Endothelial cell of umbilical vein (primary cell): Measurements from ENCODE around the gene ZNF460. TPM values are rescaled to one million over a fixed set of nuclear protein-coding genes. Genes with fewer than 3 reads are reported as not detected.

ENCODE experiments used
- BruUV-seq: library from RNA; stranded (reverse); fragments of 400-500 nt; replicated peaks from 2 replicates; lab custom pipeline; 2021; lab: Mats Ljungman, UMichigan
- CTCF ChIA-PET: fragments of 300-600, 350-600 bp; sonication (Branson Sonifier 250); formaldehyde crosslinking; loops from one replicate; lab custom pipeline; 2021; ENCODE audit warnings: antibody characterized with exemption, inconsistent platforms; lab: Charles Lee
- POLR2A ChIA-PET: fragments of 300-600, 350-600 bp; sonication (Branson Sonifier 250); formaldehyde crosslinking; loops from one replicate; lab custom pipeline; 2021; ENCODE audit warnings: antibody characterized with exemption, inconsistent platforms; lab: Charles Lee
- DNase-seq: peaks from one replicate; pipeline ENCODE4 v3.0.0-alpha.2; 2011; ENCODE audit warnings: low read depth, low spot score
- FAIRE-seq: peaks from 2 replicates; lab custom pipeline; 2011; peaks lifted over from hg19 to GRCh38; lab: Jason Lieb, UNC
- H2AFZ ChIP-seq: 2 replicates; pipeline ENCODE4 v1.6.0; 2012; ENCODE audit warnings: low read depth, low read length, control low read depth, inconsistent platforms
- H3K27ac ChIP-seq: 2 replicates; pipeline ENCODE4 v1.5.1; 2011; ENCODE audit warnings: low read depth, mild to moderate bottlenecking, control low read depth, low read length, moderate library complexity; ENCODE audit not compliant: insufficient read depth
- H3K27me3 ChIP-seq, 2 experiments: 2 replicates each; pipeline versions ENCODE4 v1.6.0 to v1.6.1; 2011; ENCODE audit warnings: low read length in 2 of 2, mixed read lengths in 1 of 2; ENCODE audit not compliant: control insufficient read depth in 2 of 2, insufficient read depth in 2 of 2
- H3K36me3 ChIP-seq, 2 experiments: 2 replicates in 1 of 2; 3 replicates in 1 of 2; pipeline ENCODE4 v1.5.1; 2011; ENCODE audit warnings: low read length in 2 of 2, mild to moderate bottlenecking in 1 of 2, moderate library complexity in 1 of 2; ENCODE audit not compliant: control insufficient read depth in 2 of 2, insufficient read depth in 2 of 2; ENCODE audit errors: extremely low read depth in 1 of 2
- H3K4me1 ChIP-seq: 3 replicates; pipeline ENCODE4 v1.5.1; 2011; ENCODE audit warnings: mild to moderate bottlenecking, low read length; ENCODE audit not compliant: control insufficient read depth, insufficient read depth; ENCODE audit errors: extremely low read depth
- H3K4me2 ChIP-seq: 2 replicates; pipeline ENCODE4 v1.6.1; 2011; ENCODE audit warnings: low read length, control low read depth, mixed read lengths; ENCODE audit not compliant: insufficient read depth
- H3K4me3 ChIP-seq, 3 experiments: fragments of 200-600 bp in 1 of 3; sonication (generic), shearing (Covaris generic) in 1 of 3; replicated peaks in 1 of 3; 2 replicates each; pipeline ENCODE4 v1.5.1; 2011 to 2016; ENCODE audit warnings: control low read depth in 3 of 3, low read length in 3 of 3, mild to moderate bottlenecking in 2 of 3, inconsistent platforms in 1 of 3, low read depth in 1 of 3, moderate library complexity in 1 of 3; ENCODE audit not compliant: insufficient read depth in 1 of 3
- H3K79me2 ChIP-seq: 2 replicates; pipeline ENCODE4 v1.6.0; 2012; ENCODE audit warnings: low read length, inconsistent platforms; ENCODE audit not compliant: control insufficient read depth, insufficient read depth
- H3K9ac ChIP-seq: replicated peaks from 2 replicates; pipeline ENCODE3; 2011; ENCODE audit warnings: low read length, control low read depth; ENCODE audit not compliant: insufficient read depth; ENCODE audit errors: extremely low read depth
- H3K9me1 ChIP-seq: replicated peaks from 3 replicates; pipeline ENCODE4 v1.6.0; 2011; ENCODE audit warnings: mild to moderate bottlenecking, low read length; ENCODE audit not compliant: control insufficient read depth, insufficient read depth; ENCODE audit errors: extremely low read depth
- H3K9me3 ChIP-seq: replicated peaks from 2 replicates; pipeline ENCODE4 v1.5.1; 2012; ENCODE audit warnings: low read length, inconsistent platforms; ENCODE audit not compliant: control insufficient read depth, insufficient read depth
- H4K20me1 ChIP-seq: replicated peaks from 2 replicates; pipeline ENCODE3; 2011; ENCODE audit warnings: mild to moderate bottlenecking, low read length; ENCODE audit not compliant: control insufficient read depth, insufficient read depth; ENCODE audit errors: extremely low read depth
- EZH2 ChIP-seq: IDR thresholded peaks from 2 replicates; pipeline ENCODE4 v1.6.1; 2012; ENCODE audit warnings: borderline replicate concordance, low read depth, mild to moderate bottlenecking, moderate library complexity, low read length, inconsistent platforms; ENCODE audit not compliant: severe bottlenecking
- FOS ChIP-seq: IDR thresholded peaks from 2 replicates; pipeline ENCODE4 v1.6.1; 2011; ENCODE audit warnings: mild to moderate bottlenecking, low read length, moderate library complexity, borderline replicate concordance; ENCODE audit not compliant: insufficient read depth
- GATA2 ChIP-seq: IDR thresholded peaks from 2 replicates; pipeline ENCODE4 v1.7.0; 2011; ENCODE audit warnings: low read depth, mild to moderate bottlenecking, moderate library complexity, mixed read lengths, low read length; ENCODE audit not compliant: insufficient read length, insufficient read depth
- JUN ChIP-seq: IDR thresholded peaks from 2 replicates; pipeline ENCODE4 v1.6.1; 2011; ENCODE audit warnings: borderline replicate concordance, low read depth; ENCODE audit not compliant: insufficient read length, insufficient read depth
- MYC ChIP-seq: IDR thresholded peaks from one replicate; pipeline ENCODE4 v1.6.1; 2011; ENCODE audit warnings: mild to moderate bottlenecking, low read depth, low read length
- POLR2A ChIP-seq: IDR thresholded peaks from 2 replicates; pipeline ENCODE4 v1.6.1; 2012; ENCODE audit warnings: low read depth, mild to moderate bottlenecking, control low read depth, low read length
- POLR2AphosphoS5 ChIP-seq: IDR thresholded peaks from 2 replicates; pipeline ENCODE4 v1.6.1; 2012; ENCODE audit warnings: low read depth, mild to moderate bottlenecking, control low read depth, low read length, moderate library complexity; ENCODE audit not compliant: insufficient read depth
- dilution Hi-C: fragments of 300-500 bp; cut with MboI; formaldehyde crosslinking; loops from one replicate; pipeline ENCODE4 v1.15.0; 2019; ENCODE audit warnings: low sequenced_read_pairs; ENCODE audit not compliant: extremely low pct_ligation_motif_present
- intact Hi-C: fragments of 100-400 bp; cut with micrococcal nuclease; formaldehyde crosslinking; loops from one replicate; pipeline ENCODE4 v1.10.0; 2022
- polyA plus RNA-seq, 4 experiments: library from polyadenylated mRNA; depleted of rRNA in 3 of 4; stranded (reverse) in 3 of 4; unstranded in 1 of 4; fragments of >200 nt; gene quantifications; 2 replicates each; pipeline versions ENCODE4 v1.2.1 to v1.2.3, GENCODE V29; 2011 to 2012; ENCODE audit warnings: missing spikeins in 1 of 4
- total RNA-seq: library from RNA; stranded (reverse); gene quantifications from 2 replicates; pipeline ENCODE4 v1.2.3, GENCODE V29; 2021
- TF ChIP-seq, protein P1 (sequence below): IDR thresholded peaks from 2 replicates; pipeline ENCODE4 v1.6.1; 2011; ENCODE audit not compliant: insufficient read depth, insufficient read length
- TF ChIP-seq, protein P2 (sequence below), 2 donors: IDR thresholded peaks; 1 replicate in 1 of 2; 2 replicates in 1 of 2; pipeline ENCODE4 v1.5.1; 2011; ENCODE audit warnings: low read length in 2 of 2, mild to moderate bottlenecking in 2 of 2, moderate library complexity in 2 of 2, control low read depth in 1 of 2, inconsistent platforms in 1 of 2, low read depth in 1 of 2; ENCODE audit not compliant: insufficient read depth in 1 of 2; ENCODE audit errors: extremely low read depth in 1 of 2

Gene ZNF460
- total and polyA plus RNA-seq, 2 donors (not counting 3 experiments of a cell fraction or from before 2014, with no cell fraction given), result 4.5 to 26.9 TPM

DNA sequence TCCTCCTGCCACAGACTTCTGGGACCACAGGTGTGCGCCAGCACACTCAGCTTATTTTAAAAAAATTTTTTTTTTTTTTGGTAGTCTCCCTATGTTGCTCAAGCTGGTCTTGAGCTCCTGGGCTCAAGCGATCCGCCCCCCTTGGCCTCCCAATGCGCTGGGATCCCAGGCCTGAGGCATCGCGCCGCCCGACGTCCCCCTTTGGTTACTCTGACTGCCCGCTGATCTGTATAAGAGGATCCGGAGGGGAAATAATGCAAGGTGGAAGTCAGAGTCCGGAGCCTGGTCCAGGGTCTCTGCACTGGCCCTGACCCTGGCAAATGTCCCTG lies 40.3 kb upstream of the ZNF460 start:
- Histone ChIP-seq H3K79me2 (peaks cover 30% of the 10 kb centered on the region), H2AFZ (peak overlapping the region; percentile 96), H4K20me1 (no peaks in the 10 kb centered on the region), H3K9me1 (no peaks in the 10 kb centered on the region), H3K9me3 (no peaks in the 10 kb centered on the region), H3K36me3 (peaks cover 0 to 9% of the 10 kb centered on the region in 2 experiments), H3K4me1 (peaks cover 6% of the 10 kb centered on the region), H3K4me3 (peak overlapping the region; percentile 93 to 99 (median 96)), H3K27me3 (no peaks in the 10 kb centered on the region), H3K9ac (peak overlapping the region; percentile 87), H3K4me2 (peak overlapping the region; percentile 81), H3K27ac (peak overlapping the region; percentile 40)
- FAIRE-seq (peak; percentile 12), DNase-seq (no peak)
- dilution Hi-C loops (no loop called here), intact Hi-C loops (loop anchor here (1.0 to 5.0 kb wide), 3 partner anchors 40 to 112 kb away; partner anchors contain the start of genes ZNF264, ZNF304 and ZNF460)
- TF ChIP-seq GATA2, result no peak
- TF ChIP-seq POLR2A, result no peak
- TF ChIP-seq MYC, result no peak
- TF ChIP-seq JUN, result no peak
- no peak for TF ChIP-seq POLR2AphosphoS5
- TF ChIP-seq, protein P1, sequence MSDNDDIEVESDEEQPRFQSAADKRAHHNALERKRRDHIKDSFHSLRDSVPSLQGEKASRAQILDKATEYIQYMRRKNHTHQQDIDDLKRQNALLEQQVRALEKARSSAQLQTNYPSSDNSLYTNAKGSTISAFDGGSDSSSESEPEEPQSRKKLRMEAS, result no peak
- TF ChIP-seq EZH2, result no peak
- TF ChIP-seq FOS, result no peak
- TF ChIP-seq, protein P2, sequence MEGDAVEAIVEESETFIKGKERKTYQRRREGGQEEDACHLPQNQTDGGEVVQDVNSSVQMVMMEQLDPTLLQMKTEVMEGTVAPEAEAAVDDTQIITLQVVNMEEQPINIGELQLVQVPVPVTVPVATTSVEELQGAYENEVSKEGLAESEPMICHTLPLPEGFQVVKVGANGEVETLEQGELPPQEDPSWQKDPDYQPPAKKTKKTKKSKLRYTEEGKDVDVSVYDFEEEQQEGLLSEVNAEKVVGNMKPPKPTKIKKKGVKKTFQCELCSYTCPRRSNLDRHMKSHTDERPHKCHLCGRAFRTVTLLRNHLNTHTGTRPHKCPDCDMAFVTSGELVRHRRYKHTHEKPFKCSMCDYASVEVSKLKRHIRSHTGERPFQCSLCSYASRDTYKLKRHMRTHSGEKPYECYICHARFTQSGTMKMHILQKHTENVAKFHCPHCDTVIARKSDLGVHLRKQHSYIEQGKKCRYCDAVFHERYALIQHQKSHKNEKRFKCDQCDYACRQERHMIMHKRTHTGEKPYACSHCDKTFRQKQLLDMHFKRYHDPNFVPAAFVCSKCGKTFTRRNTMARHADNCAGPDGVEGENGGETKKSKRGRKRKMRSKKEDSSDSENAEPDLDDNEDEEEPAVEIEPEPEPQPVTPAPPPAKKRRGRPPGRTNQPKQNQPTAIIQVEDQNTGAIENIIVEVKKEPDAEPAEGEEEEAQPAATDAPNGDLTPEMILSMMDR (IDR thresholded peaks at IDR 0.05; ENCODE audit: extremely low read depth in 1 of 2, insufficient read depth in 1 of 2, low read depth in 1 of 2, low read length in 2 of 2), result no peak
- ChIA-PET POLR2A (interaction anchor here (0.7 kb wide), 1 partner anchor 9 kb away, joined by 4 read pairs; the partner anchor contains the start of gene AURKC), CTCF (no interaction called here)
- BruUV-seq, result TSS peak; percentile 80
